NCI-H2196 treated with DMSO at 0.1 percent for 48 hours (cell line): ENCODE data around the gene TBC1D22A.
"Not testable (repeated sequence)": the region's sequence is repeated elsewhere in the genome, so short reads cannot be mapped to it uniquely, and the experiment has no call there.

Source experiments
- DNase-seq: peaks from one replicate; lab custom pipeline; 2025; ENCODE audit not compliant: unreplicated experiment; lab: John Stamatoyannopoulos, UW

Gene TBC1D22A

DNA sequence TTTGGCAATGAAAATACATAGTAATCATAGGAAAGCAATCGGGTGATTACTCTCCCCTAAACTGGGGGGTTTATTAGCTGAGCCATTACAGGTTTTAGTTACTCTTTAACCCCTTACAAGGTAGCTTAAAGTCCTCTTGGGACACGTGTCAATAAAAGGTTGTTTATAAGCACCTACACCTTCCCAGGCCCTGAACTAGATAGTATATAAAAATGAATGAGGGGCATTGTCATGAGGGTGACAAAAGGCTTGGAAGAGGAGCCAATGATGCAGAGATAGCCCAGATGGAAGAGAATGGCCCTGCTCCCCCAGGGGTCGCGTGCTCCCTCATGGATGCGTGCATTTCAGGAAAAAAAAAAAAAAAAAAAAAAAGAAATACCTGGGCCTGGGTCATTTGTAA lies 276.9 kb downstream of the TBC1D22A start:
- no peak for DNase-seq

- no peak for DNase-seq
These were observed 278.2 kb downstream of the TBC1D22A start for GRCh38 chr22:47040486-47041270.

DNA sequence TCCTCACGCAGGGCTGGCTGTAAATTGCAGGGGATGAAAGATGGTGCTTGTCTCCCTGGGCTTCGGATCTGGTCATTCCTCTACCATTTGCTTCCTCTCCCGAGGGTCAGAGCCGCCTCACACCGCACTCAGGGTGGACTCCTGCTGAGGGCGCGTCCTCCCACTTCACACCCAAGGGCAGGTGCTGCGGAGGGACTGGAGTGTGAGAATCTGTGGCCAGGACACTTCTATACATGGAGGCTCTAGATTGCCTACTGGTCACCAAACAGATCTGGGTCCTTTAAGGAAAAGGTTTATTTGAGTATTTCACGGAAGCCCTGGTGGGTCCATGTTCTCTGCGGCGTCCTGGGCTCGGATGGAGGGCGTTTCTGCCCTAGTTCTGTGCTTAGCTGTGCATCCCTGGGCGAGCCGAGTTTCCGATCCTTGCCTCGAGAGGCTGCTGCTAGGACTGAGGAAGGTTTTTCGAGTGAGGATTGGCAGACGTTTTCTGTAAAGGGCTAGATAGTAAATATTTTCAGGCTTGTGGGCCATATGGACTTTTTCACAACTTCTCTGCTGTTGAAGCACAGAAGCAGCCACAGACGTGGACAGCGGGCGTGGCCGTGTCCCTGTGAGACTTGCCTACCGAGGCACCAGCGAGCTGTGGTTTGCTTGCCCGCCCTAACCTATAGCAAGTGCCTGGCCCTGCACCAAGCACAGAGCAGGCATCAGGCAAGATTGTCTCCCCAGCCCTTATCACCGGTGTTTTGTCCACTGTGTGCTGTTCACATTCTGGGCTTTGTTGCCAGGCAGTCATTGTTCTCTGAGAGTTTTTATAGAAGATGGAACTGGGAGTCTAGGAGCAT lies 279.0 kb downstream of the TBC1D22A start:
- no peak for DNase-seq

GRCh38 chr22:47042116-47042825 lies 279.8 kb downstream of the TBC1D22A start:
- no peak for DNase-seq

GRCh38 chr22:47042861-47043496 lies 280.5 kb downstream of the TBC1D22A start:
- no peak for DNase-seq

DNA sequence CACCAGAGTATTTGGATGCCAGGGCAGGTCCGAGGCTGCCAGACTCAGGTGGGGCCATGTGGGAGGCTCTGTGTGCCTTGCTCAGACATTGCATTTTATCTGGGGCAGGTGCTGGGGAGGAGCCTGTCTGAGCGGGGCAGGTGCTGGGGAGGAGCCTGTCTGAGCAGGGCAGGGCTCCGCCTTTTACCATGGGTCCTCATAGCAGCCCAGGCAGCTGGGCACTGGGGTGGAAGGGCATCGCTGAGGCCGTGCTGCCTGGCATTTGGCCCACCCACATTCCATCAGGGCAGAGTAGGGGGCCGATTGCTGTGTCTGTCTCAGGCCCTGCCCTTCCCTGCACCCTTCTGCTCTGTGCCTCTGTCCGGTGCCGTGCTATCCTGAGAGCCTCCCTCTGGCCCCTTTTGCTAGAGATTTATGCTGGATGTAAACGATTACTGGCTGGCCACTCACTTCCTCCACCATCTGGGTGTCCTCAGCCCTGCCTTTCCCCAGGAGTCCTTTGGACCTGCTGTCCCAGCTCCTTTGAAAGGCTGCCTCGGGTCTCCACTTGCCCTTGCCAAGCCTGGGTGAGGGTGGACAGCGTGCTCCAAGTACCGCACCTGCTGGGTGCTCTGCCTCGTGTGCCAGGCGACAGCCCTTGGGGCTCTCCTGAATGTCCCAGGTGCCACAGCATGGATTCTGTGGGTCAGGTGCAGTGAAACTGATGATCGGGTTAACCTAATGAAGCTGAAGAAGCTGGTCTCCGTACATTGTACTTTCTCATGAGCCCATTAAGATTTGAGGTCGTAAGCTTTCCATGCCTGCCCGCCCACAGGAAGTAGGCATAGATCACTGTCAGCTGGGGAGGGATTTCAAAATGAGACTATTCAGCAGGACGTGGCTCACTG lies 281.6 kb downstream of the TBC1D22A start:
- peak; percentile 78 for DNase-seq

DNA sequence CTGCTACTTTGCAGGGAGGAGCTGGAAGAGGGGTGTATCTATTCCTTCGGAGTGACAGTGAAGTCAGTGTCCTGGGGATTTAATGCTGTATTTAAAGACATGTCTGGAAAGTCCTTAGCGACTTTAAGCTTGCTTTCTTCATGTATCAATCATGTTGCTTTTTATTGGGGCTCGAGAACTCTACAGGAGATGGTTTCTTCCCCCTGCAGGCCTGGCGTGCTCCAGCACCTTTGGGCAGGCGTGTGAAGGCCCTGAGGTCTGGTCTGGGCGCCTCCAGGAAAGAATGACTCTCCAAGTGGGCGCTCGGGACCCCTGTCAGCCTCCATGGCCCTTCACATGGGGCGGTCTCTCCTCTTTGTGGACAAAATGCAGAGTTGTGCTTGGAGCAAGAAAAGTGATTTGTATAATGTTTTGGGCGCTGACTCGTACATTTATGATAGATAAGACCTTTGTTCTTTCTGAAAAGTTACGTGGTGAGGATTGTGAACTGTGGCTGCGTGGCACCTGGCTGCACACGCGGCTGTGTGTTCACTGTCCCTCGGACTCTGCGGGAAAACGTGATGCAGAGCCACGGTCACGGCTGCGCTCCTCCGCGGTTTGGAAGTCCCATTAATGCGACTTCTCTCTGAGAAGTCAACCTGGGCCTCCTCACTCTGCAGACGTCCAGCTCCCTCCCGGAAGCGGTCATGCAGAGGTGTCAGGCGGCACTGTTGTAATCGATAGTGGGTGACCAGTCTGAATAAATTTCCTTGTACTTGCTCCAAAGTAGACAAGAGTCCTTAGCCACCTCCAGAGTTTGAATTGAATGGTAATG lies 282.5 kb downstream of the TBC1D22A start:
- no peak for DNase-seq

DNA sequence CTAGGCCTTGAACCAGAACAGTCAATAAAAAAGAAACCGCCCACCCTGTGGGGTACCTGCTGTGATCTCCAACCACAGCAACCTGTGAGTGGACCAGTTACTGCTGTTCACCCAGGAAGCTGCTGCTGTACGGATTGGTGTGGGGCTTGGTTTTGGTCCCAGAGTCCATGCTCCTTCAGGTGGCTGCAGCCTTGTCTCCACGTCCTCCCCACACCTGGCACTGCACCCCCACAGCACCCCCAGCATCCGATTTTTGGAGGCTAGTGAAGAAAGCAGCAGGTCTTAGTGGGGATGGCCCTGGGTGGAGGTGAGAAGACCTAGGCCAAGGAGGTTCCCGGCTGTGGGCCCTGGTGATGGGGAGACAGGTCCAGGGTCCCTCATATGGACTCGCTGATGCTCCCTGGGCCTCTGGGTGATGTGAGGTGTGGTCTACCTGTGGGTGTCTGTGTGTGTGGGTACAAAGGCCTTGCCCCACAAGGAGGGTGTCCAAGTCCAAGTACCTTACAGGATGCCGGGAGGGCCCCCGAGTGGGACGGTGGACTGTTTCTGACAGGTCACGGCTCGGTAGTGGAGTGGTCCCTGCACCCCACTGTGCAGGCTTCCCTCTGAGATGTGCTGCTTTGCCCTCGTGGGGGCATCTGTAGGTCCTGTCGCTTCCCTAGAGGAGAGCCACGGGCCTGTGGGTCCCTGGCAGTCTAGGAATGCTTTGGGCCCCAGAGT lies 283.4 kb downstream of the TBC1D22A start:
- no peak for DNase-seq

DNA sequence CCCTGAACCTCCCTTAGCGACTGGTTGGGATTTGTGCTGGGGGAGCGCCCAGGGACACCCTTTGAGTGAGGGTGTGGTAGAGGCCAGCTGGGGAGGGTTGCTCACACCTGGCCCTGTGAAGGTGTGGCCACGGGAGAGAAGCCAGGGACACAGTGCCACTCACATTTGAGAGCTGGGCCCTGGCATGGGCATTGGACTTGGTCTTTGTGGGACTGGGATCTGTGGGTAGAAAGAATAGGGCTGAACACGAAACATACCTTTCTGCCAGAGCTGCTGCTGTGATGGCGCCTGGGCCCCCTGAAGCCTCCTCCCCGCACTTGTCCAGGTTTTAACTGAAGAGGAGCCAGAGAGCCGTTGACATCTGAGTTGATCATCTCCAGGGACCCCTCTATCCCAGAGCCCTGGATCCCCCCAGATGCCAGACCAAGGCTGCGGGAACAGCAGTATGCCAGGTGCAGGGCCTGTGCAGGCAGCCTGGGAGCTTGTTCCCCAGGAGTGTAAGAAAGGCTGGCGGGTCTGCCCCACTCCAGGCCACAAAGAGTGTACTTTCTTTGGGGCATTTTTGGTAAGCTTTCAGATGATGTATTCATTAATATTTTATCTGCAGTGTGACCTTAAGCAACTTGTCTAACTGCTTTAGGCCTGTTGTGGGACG lies 284.1 kb downstream of the TBC1D22A start:
- no peak for DNase-seq

GRCh38 chr22:47047321-47048122 lies 285.1 kb downstream of the TBC1D22A start:
- no peak for DNase-seq

DNA sequence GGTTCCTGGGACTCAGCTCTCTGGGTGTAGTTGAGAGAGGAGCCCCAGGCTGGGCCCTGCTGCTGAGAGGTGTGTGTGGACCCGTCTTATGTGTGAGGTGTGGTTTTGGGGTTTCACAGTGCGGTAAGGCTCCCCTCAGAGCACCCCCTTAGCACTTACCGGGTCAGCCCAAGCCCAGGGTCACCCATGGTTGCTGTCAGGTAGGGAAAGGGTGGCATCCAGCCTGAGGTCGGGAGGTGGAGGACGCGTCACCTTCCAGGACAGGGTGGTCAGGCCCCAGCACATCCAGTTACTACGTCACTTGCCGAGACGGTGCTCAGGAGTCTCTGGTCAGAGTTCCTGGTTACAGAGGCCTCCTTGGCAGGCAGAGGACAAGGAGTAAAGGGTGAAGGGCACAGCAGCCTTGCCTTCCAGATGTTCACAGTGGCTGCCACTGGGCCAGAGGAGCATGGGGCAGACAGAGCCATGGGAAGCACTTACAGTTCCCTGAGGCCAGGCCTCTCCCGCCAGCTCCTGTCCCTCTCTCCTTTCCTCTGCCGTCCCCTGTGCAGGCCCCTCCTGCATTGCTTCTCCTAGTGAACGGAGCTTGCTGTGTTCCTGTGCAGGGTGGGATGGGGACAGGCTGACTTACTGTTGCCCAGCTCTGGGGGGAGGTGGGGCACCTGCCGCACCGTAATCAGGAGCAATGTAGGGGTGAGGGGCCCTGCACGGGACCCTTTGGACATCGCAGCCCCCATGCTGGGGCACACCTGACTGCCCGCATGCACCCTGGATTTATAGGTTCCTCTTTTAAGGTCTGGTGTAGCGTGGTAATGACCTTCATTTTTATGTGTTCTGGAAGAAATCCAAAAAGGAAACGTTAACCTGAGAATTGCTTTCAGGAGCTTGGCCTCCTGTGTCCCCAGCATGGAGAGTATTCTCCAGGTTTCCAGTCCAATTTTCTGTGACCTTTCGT lies 285.9 kb downstream of the TBC1D22A start:
- no peak for DNase-seq

DNA sequence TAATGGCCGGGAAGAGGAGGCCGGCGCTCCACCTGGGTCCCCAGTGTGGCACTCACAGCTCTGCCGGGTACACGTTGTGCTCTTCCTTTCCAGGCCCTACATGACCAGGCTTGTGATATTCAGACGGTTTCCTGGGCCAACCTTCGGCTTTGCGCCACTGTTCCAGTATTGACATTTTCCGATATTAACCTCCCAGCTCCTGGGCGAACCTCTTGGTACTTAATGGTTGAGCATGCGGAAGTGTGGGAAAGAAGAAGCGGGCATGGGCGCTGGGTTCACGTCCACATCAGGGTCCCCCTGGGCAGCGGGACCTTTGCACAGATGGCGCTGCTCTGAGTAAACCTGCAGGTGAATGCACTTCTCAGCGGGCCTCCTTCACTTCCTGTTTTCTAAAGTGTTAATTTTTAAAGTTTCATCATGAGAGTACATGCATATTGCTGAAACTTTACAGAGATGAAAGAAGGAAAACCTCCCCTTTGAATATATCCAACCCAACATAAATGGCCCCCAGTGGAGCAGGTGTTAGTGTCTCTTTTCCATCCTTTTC lies 286.7 kb downstream of the TBC1D22A start:
- DNase-seq: no peak

DNA sequence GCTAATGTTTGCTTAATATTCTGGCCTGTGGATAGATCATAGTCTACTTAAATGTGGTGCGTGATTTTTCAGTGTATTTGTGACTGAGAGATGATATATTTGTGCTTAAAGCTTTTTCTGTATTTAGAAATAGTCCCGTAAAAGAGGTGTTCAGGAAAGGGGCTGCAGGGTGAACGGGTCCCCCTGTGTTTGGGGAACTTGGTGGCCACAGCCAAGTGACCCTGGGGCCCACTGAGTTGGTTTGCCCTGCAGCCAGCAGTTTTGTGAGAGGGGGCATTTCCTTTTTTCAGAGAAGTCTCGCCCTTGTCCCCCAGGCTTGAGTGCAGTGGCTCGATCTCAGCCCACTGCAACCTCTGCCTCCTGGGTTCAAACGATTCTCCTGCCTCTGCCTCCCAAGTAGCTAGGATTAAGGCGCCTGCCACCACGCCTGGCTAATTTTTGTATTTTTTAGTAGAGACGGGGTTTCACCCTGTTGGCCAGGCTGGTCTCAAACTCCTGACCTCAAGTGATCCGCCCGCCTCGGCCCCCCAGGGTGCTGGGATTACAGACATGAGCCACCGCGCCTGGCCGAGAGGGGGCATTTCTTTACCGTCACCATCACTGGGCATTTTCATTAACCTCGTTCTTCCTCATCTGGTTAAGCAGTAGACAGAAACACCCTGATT lies 287.4 kb downstream of the TBC1D22A start:
- DNase-seq: not testable (repeated sequence)

- DNase-seq: no peak
These were observed 288.1 kb downstream of the TBC1D22A start for GRCh38 chr22:47050401-47051051.
